Activated CD4-positive, alpha-beta T cell treated with anti-CD3 and anti-CD28 coated beads, Interleukin-2, amount 10 ng/mL, durations not matched to agents 7 days and 5 days (primary cell): ENCODE data around the gene GRAMD1B. TPM values are rescaled to one million over a fixed set of nuclear protein-coding genes. Genes with fewer than 3 reads are reported as not detected.

Experiments used
- CTCF ChIA-PET: fragments of 350-600 bp; sonication (Branson Sonifier 250); formaldehyde crosslinking; loops from one replicate; lab custom pipeline; 2021; ENCODE audit warnings: antibody characterized with exemption; lab: Charles Lee
- POLR2A ChIA-PET: fragments of 350-600 bp; sonication (Branson Sonifier 250); formaldehyde crosslinking; loops from one replicate; lab custom pipeline; 2021; ENCODE audit warnings: antibody characterized with exemption; lab: Charles Lee
- DNase-seq: peaks from one replicate; pipeline ENCODE4 v3.0.0-alpha.2; 2020
- H3K27ac Mint-ChIP-seq: one replicate; pipeline ENCODE4 v1.8.0; 2021; ENCODE audit warnings: mild to moderate bottlenecking, moderate library complexity, mixed read lengths
- H3K27me3 Mint-ChIP-seq: one replicate; pipeline ENCODE4 v1.8.0; 2021; ENCODE audit warnings: mixed read lengths
- H3K36me3 Mint-ChIP-seq: one replicate; pipeline ENCODE4 v1.8.0; 2021; ENCODE audit warnings: low read depth, mixed read lengths
- H3K4me1 Mint-ChIP-seq: one replicate; pipeline ENCODE4 v1.8.0; 2021; ENCODE audit warnings: mixed read lengths
- H3K4me3 Mint-ChIP-seq: one replicate; pipeline ENCODE4 v1.8.0; 2021; ENCODE audit warnings: mild to moderate bottlenecking, moderate library complexity, mixed read lengths
- H3K9me3 Mint-ChIP-seq: one replicate; pipeline ENCODE4 v1.8.0; 2021; ENCODE audit warnings: mixed read lengths
- total RNA-seq, 2 experiments: library from RNA; stranded (reverse); gene quantifications; one replicate each; pipeline ENCODE4 v1.2.3, GENCODE V29; 2021

The GRAMD1B gene
- total RNA-seq, 2 experiments from 2014 or later: 35.3 to 36.3 TPM

GRCh38 chr11:123393312-123393927, 36.6 kb upstream of the GRAMD1B start:
- CTCF ChIA-PET: interaction anchor here (0.6 to 1.1 kb wide), 3 partner anchors 10 to 754 kb away, joined by 3 read pairs; no protein-coding TSS in a partner anchor
- Mint-ChIP-seq H3K36me3 (peaks cover 12% of the 10 kb centered on the region), H3K4me1 (peaks cover 33% of the 10 kb centered on the region), H3K27me3 (peaks cover 2% of the 10 kb centered on the region), H3K27ac (no peak overlapping the region), H3K9me3 (no peaks in the 10 kb centered on the region), H3K4me3 (no peak overlapping the region)
- no peak for DNase-seq
- POLR2A ChIA-PET: interaction anchor here (0.6 kb wide), 1 partner anchor 12 kb away, joined by 3 read pairs; no protein-coding TSS in a partner anchor

- CTCF ChIA-PET: interaction anchor here (0.6 to 1.0 kb wide), 3 partner anchors 12 to 72 kb away, joined by 3 read pairs; no protein-coding TSS in a partner anchor
- H3K4me1 Mint-ChIP-seq: peaks cover 40% of the 10 kb centered on the region
- H3K27ac Mint-ChIP-seq: no peak overlapping the region
- H3K36me3 Mint-ChIP-seq: no peaks in the 10 kb centered on the region
- DNase-seq: no peak
- H3K27me3 Mint-ChIP-seq: no peaks in the 10 kb centered on the region
- POLR2A ChIA-PET: no interaction called here
- H3K4me3 Mint-ChIP-seq: no peak overlapping the region
- H3K9me3 Mint-ChIP-seq: no peaks in the 10 kb centered on the region
Measured at GRCh38 chr11:123404676-123405075, 25.4 kb upstream of the GRAMD1B start.

DNA sequence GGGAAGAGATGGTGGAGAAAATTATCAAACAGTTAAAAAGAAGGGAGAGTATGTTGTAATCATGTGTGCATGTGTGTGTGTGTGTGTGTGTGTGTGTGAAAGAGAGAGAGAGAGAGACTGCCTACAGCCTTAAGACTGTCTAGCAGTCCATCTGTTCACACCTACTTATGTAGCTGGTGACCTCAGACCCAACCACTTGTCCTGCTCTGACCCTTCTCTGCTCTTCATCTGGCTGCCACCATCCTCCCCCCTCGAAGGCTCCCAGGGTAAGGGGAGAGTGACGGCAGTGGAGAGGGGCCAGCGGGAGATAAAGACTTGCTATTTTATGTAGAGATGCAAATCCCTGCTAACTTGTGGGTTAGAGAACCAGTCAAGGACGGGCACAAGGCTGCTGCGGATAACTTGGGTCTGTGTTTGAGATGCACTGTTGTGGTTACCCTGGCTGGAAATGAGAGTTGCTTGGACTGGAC, 24.9 kb upstream of the GRAMD1B start:
- H3K9me3 Mint-ChIP-seq: no peaks in the 10 kb centered on the region
- H3K27ac Mint-ChIP-seq: no peak overlapping the region
- DNase-seq: no peak
- ChIA-PET CTCF (interaction anchor here (0.8 to 5.1 kb wide), 4 partner anchors 11 to 28 kb away, joined by 3 to 38 read pairs (median 4); no protein-coding TSS in a partner anchor), POLR2A (no interaction called here)
- no peaks in the 10 kb centered on the region for H3K36me3 Mint-ChIP-seq
- no peaks in the 10 kb centered on the region for H3K27me3 Mint-ChIP-seq
- peaks cover 43% of the 10 kb centered on the region for H3K4me1 Mint-ChIP-seq
- H3K4me3 Mint-ChIP-seq: no peak overlapping the region

GRCh38 chr11:123406441-123407129, 23.5 kb upstream of the GRAMD1B start:
- DNase-seq: no peak
- no peaks in the 10 kb centered on the region for H3K27me3 Mint-ChIP-seq
- H3K27ac Mint-ChIP-seq: peak overlapping the region; percentile 25
- ChIA-PET CTCF (interaction anchor here (0.6 to 5.1 kb wide), 27 partner anchors 11 to 1065 kb away, joined by 3 to 41 read pairs (median 5); no protein-coding TSS in a partner anchor), POLR2A (no interaction called here)
- H3K4me3 Mint-ChIP-seq: peak overlapping the region; percentile 68
- H3K4me1 Mint-ChIP-seq: peaks cover 48% of the 10 kb centered on the region
- no peaks in the 10 kb centered on the region for H3K9me3 Mint-ChIP-seq
- H3K36me3 Mint-ChIP-seq: no peaks in the 10 kb centered on the region

DNA sequence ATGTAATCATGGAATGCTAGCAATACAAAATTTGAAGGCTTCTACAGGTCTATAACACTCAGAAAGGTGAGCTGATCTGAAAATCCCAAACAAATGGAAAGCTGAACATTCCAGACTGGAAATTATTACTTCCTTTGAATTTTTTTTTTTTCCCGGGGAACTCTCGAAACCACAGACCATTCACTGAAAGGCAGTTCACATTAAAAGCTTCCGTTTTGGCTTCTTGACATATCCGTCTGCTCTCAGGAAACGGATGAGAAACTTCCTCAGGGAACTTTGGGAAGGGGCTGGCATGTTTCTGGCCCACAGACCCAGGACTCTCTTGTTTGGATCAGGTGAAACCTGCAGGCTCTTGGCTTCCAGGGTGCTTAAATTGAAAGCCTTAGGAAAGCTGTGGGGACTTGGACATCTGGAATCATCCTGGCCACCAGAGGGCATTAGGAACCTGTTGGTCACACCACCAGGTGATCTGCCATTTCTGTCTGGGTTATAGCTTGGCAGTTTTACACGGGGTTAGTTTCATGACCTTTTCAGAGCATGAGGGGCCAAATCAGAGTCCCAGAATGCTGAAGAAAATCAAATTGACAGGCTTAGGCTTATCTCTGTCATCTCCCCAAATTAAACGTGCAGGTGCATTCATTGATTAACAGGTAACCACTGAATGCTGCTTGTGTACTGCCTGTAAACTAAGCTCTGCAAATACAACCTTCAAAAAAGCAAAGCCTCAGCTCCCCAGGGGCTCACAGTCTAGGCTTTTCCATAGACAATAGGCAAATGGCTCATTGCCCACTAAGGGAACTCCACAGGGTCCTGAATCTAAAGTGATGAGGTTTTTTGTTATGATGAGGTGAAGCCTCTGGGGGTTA, 22.7 kb upstream of the GRAMD1B start:
- ChIA-PET POLR2A (interaction anchor here (0.7 kb wide), 1 partner anchor 237 kb away, joined by 3 read pairs; no protein-coding TSS in a partner anchor), CTCF (interaction anchor here (0.5 to 5.1 kb wide), 37 partner anchors 10 to 1065 kb away, joined by 3 to 41 read pairs (median 4); partner anchors contain the start of gene GRAMD1B)
- no peaks in the 10 kb centered on the region for H3K27me3 Mint-ChIP-seq
- DNase-seq: peak; percentile 74
- no peak overlapping the region for H3K27ac Mint-ChIP-seq
- H3K36me3 Mint-ChIP-seq: no peaks in the 10 kb centered on the region
- H3K9me3 Mint-ChIP-seq: no peaks in the 10 kb centered on the region
- peaks cover 48% of the 10 kb centered on the region for H3K4me1 Mint-ChIP-seq
- peak overlapping the region; percentile 68 for H3K4me3 Mint-ChIP-seq

- Mint-ChIP-seq H3K4me3 (no peak overlapping the region), H3K36me3 (no peaks in the 10 kb centered on the region), H3K4me1 (peaks cover 48% of the 10 kb centered on the region), H3K9me3 (no peaks in the 10 kb centered on the region), H3K27me3 (no peaks in the 10 kb centered on the region), H3K27ac (no peak overlapping the region)
- no peak for DNase-seq
- ChIA-PET POLR2A (no interaction called here), CTCF (interaction anchor here (0.5 to 5.1 kb wide), 32 partner anchors 9 to 506 kb away, joined by 3 to 41 read pairs (median 4); partner anchors contain the start of gene GRAMD1B)
Measured at GRCh38 chr11:123407996-123408597, 22.0 kb upstream of the GRAMD1B start.

DNA sequence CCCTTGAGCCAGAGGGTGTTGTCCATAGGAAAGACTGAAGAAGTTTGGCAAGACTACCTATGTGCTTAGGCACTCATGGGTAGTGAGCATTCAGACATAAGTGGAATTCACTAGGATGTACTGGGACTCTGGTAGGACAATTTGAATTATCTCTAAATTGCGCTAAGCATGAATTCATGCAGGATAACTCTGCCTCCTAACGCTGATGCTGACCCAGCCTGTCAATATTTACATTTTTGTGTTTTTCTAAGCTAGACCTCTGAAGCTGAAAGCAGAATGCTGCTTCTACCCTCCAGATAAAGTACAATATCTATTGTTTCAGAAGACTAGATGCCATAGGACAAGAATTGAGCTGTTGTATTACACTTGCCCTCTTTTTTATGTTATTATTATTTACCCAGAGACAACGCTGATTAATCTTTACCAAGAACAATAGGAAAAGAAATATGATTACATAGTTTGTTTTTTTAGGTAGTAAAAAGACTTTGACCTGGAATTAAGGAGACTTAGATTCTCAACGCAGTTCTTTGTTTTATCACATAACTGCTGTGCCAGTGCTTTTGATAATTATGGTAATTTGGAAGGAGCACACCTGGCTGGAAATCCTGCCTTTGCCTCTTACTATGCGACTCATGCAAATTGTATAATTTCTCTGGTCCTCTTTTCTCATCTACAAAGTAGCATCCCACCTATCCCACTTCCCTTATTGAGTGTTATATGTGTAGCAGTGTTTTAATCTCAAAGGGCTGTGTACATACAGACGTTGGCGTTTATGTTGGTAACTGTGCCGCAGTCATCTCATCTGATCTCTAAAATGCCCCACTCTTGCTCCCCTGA, 21.2 kb upstream of the GRAMD1B start:
- peaks cover 48% of the 10 kb centered on the region for H3K4me1 Mint-ChIP-seq
- no peaks in the 10 kb centered on the region for H3K9me3 Mint-ChIP-seq
- no peak for DNase-seq
- ChIA-PET POLR2A (no interaction called here), CTCF (interaction anchor here (0.6 to 5.1 kb wide), 11 partner anchors 10 to 172 kb away, joined by 3 to 41 read pairs (median 7); no protein-coding TSS in a partner anchor)
- H3K27me3 Mint-ChIP-seq: no peaks in the 10 kb centered on the region
- H3K4me3 Mint-ChIP-seq: no peak overlapping the region
- no peaks in the 10 kb centered on the region for H3K36me3 Mint-ChIP-seq
- H3K27ac Mint-ChIP-seq: no peak overlapping the region

GRCh38 chr11:123409456-123410217, 20.4 kb upstream of the GRAMD1B start:
- no peaks in the 10 kb centered on the region for H3K9me3 Mint-ChIP-seq
- H3K4me3 Mint-ChIP-seq: no peak overlapping the region
- no peaks in the 10 kb centered on the region for H3K27me3 Mint-ChIP-seq
- DNase-seq: no peak
- POLR2A ChIA-PET: no interaction called here
- CTCF ChIA-PET: interaction anchor here (0.6 to 5.1 kb wide), 5 partner anchors 12 to 393 kb away, joined by 3 to 41 read pairs (median 5); no protein-coding TSS in a partner anchor
- no peak overlapping the region for H3K27ac Mint-ChIP-seq
- H3K36me3 Mint-ChIP-seq: no peaks in the 10 kb centered on the region
- peaks cover 40% of the 10 kb centered on the region for H3K4me1 Mint-ChIP-seq

DNA sequence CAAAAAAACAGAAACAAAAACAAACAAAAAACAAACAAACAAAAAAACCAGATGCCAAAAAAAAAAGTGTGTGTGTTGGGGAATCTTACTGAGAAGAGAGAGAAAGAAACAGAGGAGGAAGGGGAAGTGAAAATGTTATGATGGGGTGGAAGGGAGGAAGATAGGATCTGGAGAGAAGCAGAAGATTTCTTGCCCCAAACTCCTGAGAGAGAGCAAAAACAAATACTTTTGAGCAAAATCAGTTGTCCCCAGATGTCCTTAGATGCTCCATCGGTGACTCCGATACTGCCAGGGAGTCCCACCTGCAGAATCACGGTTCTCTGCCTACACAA, 19.9 kb upstream of the GRAMD1B start:
- Mint-ChIP-seq H3K27ac (no peak overlapping the region), H3K4me1 (peaks cover 36% of the 10 kb centered on the region), H3K9me3 (no peaks in the 10 kb centered on the region), H3K36me3 (no peaks in the 10 kb centered on the region), H3K4me3 (no peak overlapping the region), H3K27me3 (no peaks in the 10 kb centered on the region)
- DNase-seq: no peak
- ChIA-PET POLR2A (no interaction called here), CTCF (interaction anchor here (0.6 to 5.1 kb wide), 6 partner anchors 13 to 394 kb away, joined by 3 to 41 read pairs (median 5); no protein-coding TSS in a partner anchor)

GRCh38 chr11:123413636-123414035, 16.4 kb upstream of the GRAMD1B start:
- H3K27me3 Mint-ChIP-seq: no peaks in the 10 kb centered on the region
- H3K4me3 Mint-ChIP-seq: no peak overlapping the region
- peaks cover 8% of the 10 kb centered on the region for H3K4me1 Mint-ChIP-seq
- POLR2A ChIA-PET: no interaction called here
- no peak for DNase-seq
- H3K27ac Mint-ChIP-seq: no peak overlapping the region
- H3K36me3 Mint-ChIP-seq: no peaks in the 10 kb centered on the region
- CTCF ChIA-PET: interaction anchor here (0.6 to 2.1 kb wide), 4 partner anchors 15 to 65 kb away, joined by 3 to 6 read pairs (median 4); no protein-coding TSS in a partner anchor
- H3K9me3 Mint-ChIP-seq: no peaks in the 10 kb centered on the region
